ENCODE results near the gene ABAT. TPM values are rescaled to one million over a fixed set of nuclear protein-coding genes. Genes with fewer than 3 reads are reported as not detected.
"Not testable (repeated sequence)": the region's sequence is repeated elsewhere in the genome, so short reads cannot be mapped to it uniquely, and the experiment has no call there.

ABAT gene
- total RNA-seq, 2 experiments from 2014 or later = 4.1 to 4.4 TPM

GRCh38 chr16:8798174-8798527 is 123.7 kb downstream of the ABAT start:
- H3K4me1 Mint-ChIP-seq (ENCODE audit: low read depth) = peaks cover 52% of the 10 kb centered on the region
- peak overlapping the region; percentile 89 for H3K27ac Mint-ChIP-seq
- H3K4me3 Mint-ChIP-seq = peak overlapping the region; percentile 98
- no peak for TF ChIP-seq CTCF (IDR thresholded peaks at IDR 0.05)
- no peaks in the 10 kb centered on the region for H3K27me3 Mint-ChIP-seq
- ATAC-seq (ENCODE audit: poor library complexity) = no peak
- Histone ChIP-seq H3K27ac (ENCODE audit: low read depth in 1 of 2, low read length in 2 of 2) (peak overlapping the region; percentile 82), H3K36me3 (ENCODE audit: insufficient read depth, low read length) (peaks cover 30% of the 10 kb centered on the region), H3K4me3 (ENCODE audit: low read length) (peak overlapping the region; percentile 98), H3K4me1 (ENCODE audit: insufficient read depth, low read length) (peaks cover 39% of the 10 kb centered on the region), H3K9me3 (ENCODE audit: control insufficient read depth in 1 of 2, insufficient read depth in 1 of 2, low read length in 2 of 2) (no peaks in the 10 kb centered on the region), H3K27me3 (ENCODE audit: control insufficient read depth in 1 of 2, insufficient read depth in 2 of 2, low read length in 2 of 2) (no peaks in the 10 kb centered on the region)
- H3K36me3 Mint-ChIP-seq (ENCODE audit: low read depth) = peaks cover 32% of the 10 kb centered on the region
- peak in 1 of 14 experiments; percentile 5 for DNase-seq
- intact Hi-C loops (cut with DNase I, micrococcal nuclease) = loop anchor here (2.0 to 5.0 kb wide), 4 partner anchors 126 to 294 kb away; partner anchors contain the start of genes HAPSTR1 (in 2 of the 2), ABAT (in 1 of the 2) and METTL22 (in 1 of the 2)
- POLR2A ChIA-PET = interaction anchor here (1.2 to 2.2 kb wide), 4 partner anchors 19 to 293 kb away, joined by 3 to 24 read pairs (median 12); partner anchors contain the start of genes CARHSP1 and HAPSTR1
- no peaks in the 10 kb centered on the region for H3K9me3 Mint-ChIP-seq
- CTCF ChIA-PET = interaction anchor here (1.1 to 1.9 kb wide), 4 partner anchors 70 to 138 kb away, joined by 3 to 8 read pairs (median 4); no protein-coding TSS in a partner anchor

- CTCF ChIA-PET = interaction anchor here (1.1 to 1.8 kb wide), 3 partner anchors 69 to 87 kb away, joined by 3 to 8 read pairs (median 4); no protein-coding TSS in a partner anchor
- peak overlapping the region; percentile 98 for H3K4me3 ChIP-seq (ENCODE audit: low read length)
- H3K27ac ChIP-seq (ENCODE audit: low read depth in 1 of 2, low read length in 2 of 2) = peak overlapping the region in 1 of 2 donors; percentile 82
- Mint-ChIP-seq H3K27ac (peak overlapping the region; percentile 89), H3K9me3 (no peaks in the 10 kb centered on the region), H3K4me1 (ENCODE audit: low read depth) (peaks cover 54% of the 10 kb centered on the region), H3K27me3 (no peaks in the 10 kb centered on the region), H3K36me3 (ENCODE audit: low read depth) (peaks cover 36% of the 10 kb centered on the region), H3K4me3 (peak overlapping the region; percentile 98)
- intact Hi-C loops (cut with DNase I, micrococcal nuclease) = loop anchor here (2.0 to 5.0 kb wide), 4 partner anchors 126 to 294 kb away; partner anchors contain the start of genes HAPSTR1 (in 2 of the 2), ABAT (in 1 of the 2) and METTL22 (in 1 of the 2)
- DNase-seq (peak in 1 of 14 experiments; percentile 12), ATAC-seq (ENCODE audit: poor library complexity) (no peak)
- H3K36me3 ChIP-seq (ENCODE audit: insufficient read depth, low read length) = peaks cover 34% of the 10 kb centered on the region
- peaks cover 39% of the 10 kb centered on the region for H3K4me1 ChIP-seq (ENCODE audit: insufficient read depth, low read length)
- POLR2A ChIA-PET = interaction anchor here (2.0 to 2.2 kb wide), 3 partner anchors 18 to 293 kb away, joined by 12 to 24 read pairs (median 13); partner anchors contain the start of genes CARHSP1 and HAPSTR1
- H3K27me3 ChIP-seq (ENCODE audit: control insufficient read depth in 1 of 2, insufficient read depth in 2 of 2, low read length in 2 of 2) = no peaks in the 10 kb centered on the region
- H3K9me3 ChIP-seq (ENCODE audit: control insufficient read depth in 1 of 2, insufficient read depth in 1 of 2, low read length in 2 of 2) = no peaks in the 10 kb centered on the region
- no peak for TF ChIP-seq CTCF (IDR thresholded peaks at IDR 0.05)
Measured at GRCh38 chr16:8798535-8799157, 124.2 kb downstream of the ABAT start.

GRCh38 chr16:8801701-8802100 is 127.3 kb downstream of the ABAT start:
- no peak for ATAC-seq (ENCODE audit: poor library complexity)
- intact Hi-C loops (cut with DNase I, micrococcal nuclease) = no loop called here
- H3K27ac ChIP-seq (ENCODE audit: low read depth in 1 of 2, low read length in 2 of 2) = no peak overlapping the region
- CTCF ChIA-PET = no interaction called here
- POLR2A ChIA-PET = no interaction called here
- Mint-ChIP-seq H3K36me3 (ENCODE audit: low read depth) (peaks cover 64% of the 10 kb centered on the region), H3K27me3 (no peaks in the 10 kb centered on the region), H3K27ac (no peak overlapping the region), H3K9me3 (no peaks in the 10 kb centered on the region), H3K4me3 (no peak overlapping the region), H3K4me1 (ENCODE audit: low read depth) (peaks cover 40% of the 10 kb centered on the region)
- H3K36me3 ChIP-seq (ENCODE audit: insufficient read depth, low read length) = peaks cover 52% of the 10 kb centered on the region
- peaks cover 30% of the 10 kb centered on the region for H3K4me1 ChIP-seq (ENCODE audit: insufficient read depth, low read length)
- H3K27me3 ChIP-seq (ENCODE audit: control insufficient read depth in 1 of 2, insufficient read depth in 2 of 2, low read length in 2 of 2) = no peaks in the 10 kb centered on the region
- TF ChIP-seq CTCF (IDR thresholded peaks at IDR 0.05) = no peak
- H3K4me3 ChIP-seq (ENCODE audit: low read length) = no peak overlapping the region
- no peak for DNase-seq
- no peaks in the 10 kb centered on the region for H3K9me3 ChIP-seq (ENCODE audit: control insufficient read depth in 1 of 2, insufficient read depth in 1 of 2, low read length in 2 of 2)

GRCh38 chr16:8803733-8804132 is 129.3 kb downstream of the ABAT start:
- POLR2A ChIA-PET = interaction anchor here (1.2 kb wide), 1 partner anchor 65 kb away, joined by 5 read pairs; the partner anchor contains the start of gene CARHSP1
- Histone ChIP-seq H3K4me1 (ENCODE audit: insufficient read depth, low read length) (peaks cover 13% of the 10 kb centered on the region), H3K36me3 (ENCODE audit: insufficient read depth, low read length) (peaks cover 72% of the 10 kb centered on the region)
- Mint-ChIP-seq H3K4me1 (ENCODE audit: low read depth) (peaks cover 20% of the 10 kb centered on the region), H3K36me3 (ENCODE audit: low read depth) (peaks cover 75% of the 10 kb centered on the region)
- ATAC-seq (ENCODE audit: poor library complexity); H3K27me3 ChIP-seq (ENCODE audit: control insufficient read depth in 1 of 2, insufficient read depth in 2 of 2, low read length in 2 of 2); H3K9me3 ChIP-seq (ENCODE audit: control insufficient read depth in 1 of 2, insufficient read depth in 1 of 2, low read length in 2 of 2); DNase-seq; H3K27ac Mint-ChIP-seq; intact Hi-C loops (cut with DNase I, micrococcal nuclease); H3K27ac ChIP-seq (ENCODE audit: low read depth in 1 of 2, low read length in 2 of 2); H3K9me3 Mint-ChIP-seq; CTCF ChIA-PET; H3K4me3 ChIP-seq (ENCODE audit: low read length); H3K4me3 Mint-ChIP-seq; H3K27me3 Mint-ChIP-seq: not testable (repeated sequence)
